GM19328 (cell line): Measurements from ENCODE around the gene LUZP2.

Experiments
- ATAC-seq: cut with Tn5 transposase; IDR thresholded peaks from one replicate; pipeline ENCODE4 v1.9.1; 2021; ENCODE audit warnings: mild to moderate bottlenecking, moderate library complexity; ENCODE audit not compliant: unreplicated experiment

The LUZP2 gene

GRCh38 chr11:24496736-24497725 lies at the start of gene LUZP2:
LUZP2 (plus strand) TSS chr11:24497053.
- no peak for ATAC-seq

GRCh38 chr11:24453129-24453718 lies 43.6 kb upstream of the LUZP2 start:
- ATAC-seq: no peak

GRCh38 chr11:24457985-24458384 lies 38.9 kb upstream of the LUZP2 start:
- ATAC-seq: no peak

GRCh38 chr11:24470431-24470830 lies 26.4 kb upstream of the LUZP2 start:
- no peak for ATAC-seq

GRCh38 chr11:24471084-24471483 lies 25.8 kb upstream of the LUZP2 start:
- ATAC-seq: no peak

- ATAC-seq: no peak
Measured at GRCh38 chr11:24478718-24479117, 18.1 kb upstream of the LUZP2 start.

GRCh38 chr11:24489477-24489876 lies 7.4 kb upstream of the LUZP2 start:
- no peak for ATAC-seq

GRCh38 chr11:24496386-24496735 lies 492 bp upstream of the LUZP2 start:
- ATAC-seq: no peak

- ATAC-seq: no peak
Measured at GRCh38 chr11:24497831-24498230, 978 bp downstream of the LUZP2 start.

- no peak for ATAC-seq
Measured at GRCh38 chr11:24502425-24502824, 5.6 kb downstream of the LUZP2 start.

GRCh38 chr11:24509114-24509513 lies 12.3 kb downstream of the LUZP2 start:
- ATAC-seq: no peak

GRCh38 chr11:24511511-24511910 lies 14.7 kb downstream of the LUZP2 start:
- no peak for ATAC-seq

GRCh38 chr11:24513479-24514218 lies 16.8 kb downstream of the LUZP2 start:
- no peak for ATAC-seq

- ATAC-seq: no peak
Measured at GRCh38 chr11:24514219-24514594, 17.4 kb downstream of the LUZP2 start.

GRCh38 chr11:24515632-24516031 lies 18.8 kb downstream of the LUZP2 start:
- ATAC-seq: no peak

GRCh38 chr11:24516638-24517037 lies 19.8 kb downstream of the LUZP2 start:
- ATAC-seq: no peak

GRCh38 chr11:24521601-24522000 lies 24.7 kb downstream of the LUZP2 start:
- ATAC-seq: no peak

- no peak for ATAC-seq
Measured at GRCh38 chr11:24524156-24524555, 27.3 kb downstream of the LUZP2 start.

- ATAC-seq: no peak
Measured at GRCh38 chr11:24531528-24531927, 34.7 kb downstream of the LUZP2 start.

GRCh38 chr11:24543771-24544170 lies 46.9 kb downstream of the LUZP2 start:
- ATAC-seq: no peak

- ATAC-seq: no peak
Measured at GRCh38 chr11:24556693-24557092, 59.8 kb downstream of the LUZP2 start.

GRCh38 chr11:24559315-24559714 lies 62.5 kb downstream of the LUZP2 start:
- no peak for ATAC-seq
